ENCODE results near the gene SLAMF9.

- no peak for TF ChIP-seq POLR2A (IDR thresholded peaks at IDR 0.05; ENCODE audit: low read length)
- TF ChIP-seq GATA1 (IDR thresholded peaks at IDR 0.05; ENCODE audit: low read depth, low read length) = no peak
These were observed 23.5 kb upstream of the SLAMF9 start for GRCh38 chr1:159977364-159978106.
